Large intestine (tissue), 12 donors: Measurements from ENCODE around the gene GIMAP6. TPM values are rescaled to one million over a fixed set of nuclear protein-coding genes. Genes with fewer than 3 reads are reported as not detected.
"Not testable (repeated sequence)": the region's sequence is repeated elsewhere in the genome, so short reads cannot be mapped to it uniquely, and the experiment has no call there.

Source experiments
- DNase-seq, 2 donors: peaks; one replicate each; pipeline versions ENCODE4 v3.0.0 to v3.0.0-alpha.2; 2013
- H3K27ac ChIP-seq: one replicate; pipeline ENCODE4 v1.5.1; 2013; ENCODE audit warnings: low read length
- H3K27me3 ChIP-seq: 2 replicates; pipeline ENCODE4 v1.6.1; 2013; ENCODE audit warnings: low read length; ENCODE audit not compliant: control insufficient read depth, insufficient read depth
- H3K36me3 ChIP-seq: 2 replicates; pipeline ENCODE4 v1.6.1; 2013; ENCODE audit warnings: low read length; ENCODE audit not compliant: control insufficient read depth, insufficient read depth
- H3K4me1 ChIP-seq: one replicate; pipeline ENCODE4 v1.6.1; 2013; ENCODE audit warnings: low read length; ENCODE audit not compliant: control insufficient read depth, insufficient read depth
- H3K4me3 ChIP-seq: one replicate; pipeline ENCODE4 v1.5.1; 2013; ENCODE audit warnings: low read length
- H3K9me3 ChIP-seq: one replicate; pipeline ENCODE4 v1.6.1; 2013; ENCODE audit warnings: mild to moderate bottlenecking, low read depth, low read length, moderate library complexity; ENCODE audit not compliant: control insufficient read depth
- WGBS: methylation state at CpG from one replicate; pipeline ENCODE4 v1.1.5; 2013; ENCODE audit warnings: low lambda C conversion rate; ENCODE audit not compliant: insufficient coverage; 5-methylcytosine and 5-hydroxymethylcytosine counted together
- long read RNA-seq, 11 donors: transcript quantifications; one replicate each; lab custom pipeline, GENCODE V29; 2026
- polyA plus RNA-seq: library from polyadenylated mRNA; unstranded; fragments of 120-200 nt; gene quantifications from one replicate; pipeline ENCODE4 v1.2.1, GENCODE V29; 2013

The GIMAP6 gene
- polyA plus RNA-seq, result 10.7 TPM
- long read RNA-seq, donor 1, partial matches to known transcripts, result 0 of 4 reads
- long read RNA-seq, donor 1, other reads (novel, unspliced or antisense), result 0 of 4 reads
- long read RNA-seq, donor 2, transcript GIMAP6-201 (3 exons, 3,440 nt), result major isoform, 7 of 8 reads
- long read RNA-seq, donor 2, partial matches to known transcripts, result 0 of 8 reads
- long read RNA-seq, donor 2, other reads (novel, unspliced or antisense), result 0 of 8 reads
- long read RNA-seq, donor 3, transcript GIMAP6-201 (3 exons, 3,440 nt), result major isoform, 8 of 11 reads
- long read RNA-seq, donor 3, partial matches to known transcripts, result 0 of 11 reads
- long read RNA-seq, donor 3, other reads (novel, unspliced or antisense), result 0 of 11 reads
- long read RNA-seq, donor 4, result 0 reads
- long read RNA-seq, donor 5, partial matches to known transcripts, result 0 of 4 reads
- long read RNA-seq, donor 5, other reads (novel, unspliced or antisense), result 0 of 4 reads
- long read RNA-seq, donor 6, transcript GIMAP6-201 (3 exons, 3,440 nt), result major isoform, 6 of 8 reads
- long read RNA-seq, donor 6, partial matches to known transcripts, result 0 of 8 reads
- long read RNA-seq, donor 6, other reads (novel, unspliced or antisense), result 0 of 8 reads
- long read RNA-seq, donor 7, partial matches to known transcripts, result 5 of 6 reads
- long read RNA-seq, donor 7, other reads (novel, unspliced or antisense), result 0 of 6 reads
- long read RNA-seq, donor 8, transcript GIMAP6-201 (3 exons, 3,440 nt), result major isoform, 5 of 5 reads
- long read RNA-seq, donor 8, partial matches to known transcripts, result 0 of 5 reads
- long read RNA-seq, donor 8, other reads (novel, unspliced or antisense), result 0 of 5 reads
- long read RNA-seq, donor 9, partial matches to known transcripts, result 0 of 4 reads
- long read RNA-seq, donor 9, other reads (novel, unspliced or antisense), result 0 of 4 reads
- long read RNA-seq, donor 10, partial matches to known transcripts, result 0 of 6 reads
- long read RNA-seq, donor 10, other reads (novel, unspliced or antisense), result 0 of 6 reads
- long read RNA-seq, donor 11, partial matches to known transcripts, result 0 of 5 reads
- long read RNA-seq, donor 11, other reads (novel, unspliced or antisense), result 0 of 5 reads

DNA sequence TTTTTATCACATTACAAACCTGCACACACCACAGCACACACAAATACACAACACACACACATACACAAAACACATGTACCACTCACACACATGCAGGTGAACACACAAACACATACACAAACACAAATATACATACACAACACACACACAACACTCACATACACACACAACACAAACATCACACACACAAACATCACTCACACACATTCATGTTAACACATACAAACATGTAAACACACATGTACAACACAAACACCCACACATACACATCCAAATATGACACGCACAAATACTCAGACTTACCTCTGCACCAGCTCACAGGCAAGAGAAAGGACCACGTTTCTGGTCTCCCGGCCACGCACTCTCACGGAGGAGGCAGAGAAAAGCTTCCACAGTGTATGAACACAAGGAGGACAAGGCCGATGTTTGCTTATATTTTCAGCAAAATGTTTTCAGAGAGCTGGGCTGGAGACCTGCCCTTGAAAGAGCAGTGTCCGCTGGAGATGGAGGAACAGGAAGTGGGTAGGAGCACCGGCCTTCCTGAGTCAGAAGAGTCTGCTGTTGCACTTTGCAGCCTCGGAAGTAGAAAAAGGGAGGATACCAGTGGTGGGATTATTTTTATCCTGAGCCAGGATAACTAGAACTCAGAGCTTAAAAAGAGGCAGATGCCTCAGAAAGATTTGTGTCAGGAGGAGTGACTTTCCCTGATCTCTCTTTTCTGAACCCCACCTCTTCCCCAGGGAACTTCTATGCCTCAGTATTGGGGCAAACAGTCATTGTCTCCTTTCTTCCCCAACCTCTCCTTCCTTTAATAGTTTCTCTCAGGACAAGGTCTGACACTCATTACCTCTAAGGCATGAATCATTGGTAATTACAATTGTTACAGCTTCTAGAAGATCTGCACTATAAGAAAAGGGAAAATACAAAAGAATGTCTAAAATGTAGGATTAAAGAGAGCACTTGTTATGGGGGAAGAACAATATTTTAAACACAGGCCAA is at the start of gene GIMAP6:
TSS of gene GIMAP6 (minus strand) at position 520 of the 999 bp plus-strand sequence. CDS start 2,243 bp downstream, outside the sequence.
- Histone ChIP-seq H3K9me3 (no peaks in the 10 kb centered on the region), H3K4me1 (no peaks in the 10 kb centered on the region), H3K27me3 (no peaks in the 10 kb centered on the region), H3K4me3 (peak within 1 kb of the TSS; percentile 27), H3K27ac (no peak within 1 kb of the TSS), H3K36me3 (no peaks in the 10 kb centered on the region)
- peak in 1 of 2 donors; percentile 9 for DNase-seq
- WGBS, result no CpG with 5 or more reads among the region's 9 CpGs

DNA sequence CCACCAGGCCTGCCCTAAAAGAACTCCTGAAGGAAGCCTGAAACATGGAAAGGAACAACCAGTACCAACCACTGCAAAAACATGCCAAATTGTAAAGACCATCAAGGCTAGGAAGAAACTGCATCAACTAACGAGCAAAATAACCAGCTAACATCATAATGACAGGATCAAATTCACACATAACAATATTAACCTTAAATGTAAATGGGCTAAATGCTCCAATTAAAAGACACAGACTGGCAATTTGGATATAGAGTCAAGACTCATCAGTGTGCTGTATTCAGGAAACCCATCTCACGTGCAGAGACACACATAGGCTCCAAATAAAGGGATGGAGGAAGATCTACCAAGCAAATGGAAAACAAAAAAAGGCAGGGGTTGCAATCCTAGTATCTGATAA is 48.2 kb upstream of the GIMAP6 start:
- not testable (repeated sequence) for H3K4me1 ChIP-seq, H3K4me3 ChIP-seq, H3K9me3 ChIP-seq, DNase-seq, H3K36me3 ChIP-seq, H3K27me3 ChIP-seq, H3K27ac ChIP-seq
- WGBS, result no CpG with 5 or more reads among the region's 2 CpGs

DNA sequence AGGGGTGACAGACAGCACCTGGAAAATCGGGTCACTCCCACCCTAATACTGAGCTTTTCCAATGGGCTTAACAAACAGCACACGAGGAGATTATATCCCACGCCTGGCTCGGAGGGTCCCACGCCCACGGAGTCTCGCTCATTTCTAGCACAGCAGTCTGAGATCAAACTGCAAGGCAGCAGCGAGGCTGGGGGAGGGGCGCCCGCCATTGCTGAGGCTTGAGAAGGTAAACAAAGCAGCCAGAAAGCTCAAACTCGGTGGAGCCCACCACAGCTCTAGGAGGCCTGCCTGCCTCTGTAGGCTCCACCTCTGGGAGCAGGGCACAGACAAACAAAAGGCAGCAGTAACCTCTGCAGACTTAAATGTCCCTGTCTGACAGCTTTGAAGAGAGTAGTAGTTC is 46.4 kb upstream of the GIMAP6 start:
- not testable (repeated sequence) for H3K4me1 ChIP-seq, H3K27me3 ChIP-seq, H3K27ac ChIP-seq, H3K36me3 ChIP-seq, H3K4me3 ChIP-seq, H3K9me3 ChIP-seq, DNase-seq
- WGBS, result no CpG with 5 or more reads among the region's 11 CpGs

DNA sequence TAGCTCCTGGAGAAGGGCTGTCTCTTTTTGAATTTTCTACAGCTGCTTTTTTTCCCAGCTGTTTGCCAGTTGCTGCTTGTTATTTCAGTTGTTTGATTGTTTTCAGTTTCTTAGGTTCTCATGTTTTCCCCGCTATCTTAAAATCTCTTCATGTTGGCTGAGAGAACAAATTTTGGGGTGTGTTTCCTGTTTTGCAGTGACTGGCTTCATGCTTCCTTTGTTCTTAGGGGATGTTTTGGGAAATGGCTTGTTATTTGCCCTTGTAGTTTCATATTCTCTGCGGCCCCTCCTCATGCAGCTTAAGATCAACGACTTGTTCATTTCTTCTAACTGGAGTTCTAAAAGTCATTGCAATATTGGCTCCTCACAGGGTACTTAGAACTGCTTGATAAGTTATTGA is 44.7 kb upstream of the GIMAP6 start:
- not testable (repeated sequence) for H3K27me3 ChIP-seq, H3K4me3 ChIP-seq, DNase-seq, H3K36me3 ChIP-seq, H3K4me1 ChIP-seq, H3K27ac ChIP-seq, H3K9me3 ChIP-seq
- WGBS, result 100% methylated on average over 1 of the region's 3 CpGs

DNA sequence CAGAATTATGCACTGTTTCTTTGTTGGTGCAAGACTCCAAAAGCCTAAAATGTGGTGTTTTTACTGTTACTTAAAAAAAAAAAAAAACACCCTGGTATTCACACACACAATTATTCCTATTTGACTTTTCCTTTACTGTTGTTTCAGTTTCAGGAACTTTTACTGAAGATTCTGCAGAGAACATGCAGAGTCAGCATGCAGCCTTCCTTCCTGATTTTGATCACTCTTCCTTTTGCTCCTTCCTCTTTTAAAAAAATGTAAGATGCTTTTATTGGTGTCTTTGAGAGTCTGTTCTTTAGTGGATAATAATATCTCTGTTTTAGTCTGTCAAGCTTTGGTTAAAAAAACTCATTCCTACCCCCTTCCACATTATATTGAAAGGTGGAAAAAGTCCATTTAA is 44.1 kb upstream of the GIMAP6 start:
- H3K36me3 ChIP-seq, H3K27me3 ChIP-seq, H3K27ac ChIP-seq, DNase-seq, H3K9me3 ChIP-seq, H3K4me3 ChIP-seq, H3K4me1 ChIP-seq: not testable (repeated sequence)

DNA sequence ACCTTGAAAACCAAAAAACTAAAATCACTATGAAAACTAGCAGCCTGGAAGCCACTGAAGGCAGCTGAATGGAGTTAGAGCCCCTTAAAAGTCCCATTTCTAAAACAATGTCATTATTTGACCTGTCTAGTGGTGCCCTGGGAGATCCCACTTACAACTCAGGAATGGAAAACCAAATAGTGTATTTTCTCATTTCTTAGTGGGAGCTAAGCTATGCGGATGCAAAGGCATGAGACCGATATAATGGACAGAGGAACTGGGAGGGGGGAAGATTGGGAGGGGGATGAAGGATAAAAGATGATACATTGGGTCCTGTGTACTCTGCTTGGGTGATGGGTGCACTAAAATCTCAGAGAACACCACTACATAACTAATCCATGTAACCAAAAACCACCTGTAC is 43.5 kb upstream of the GIMAP6 start:
- H3K27me3 ChIP-seq, result no peaks in the 10 kb centered on the region
- DNase-seq, result no peak

DNA sequence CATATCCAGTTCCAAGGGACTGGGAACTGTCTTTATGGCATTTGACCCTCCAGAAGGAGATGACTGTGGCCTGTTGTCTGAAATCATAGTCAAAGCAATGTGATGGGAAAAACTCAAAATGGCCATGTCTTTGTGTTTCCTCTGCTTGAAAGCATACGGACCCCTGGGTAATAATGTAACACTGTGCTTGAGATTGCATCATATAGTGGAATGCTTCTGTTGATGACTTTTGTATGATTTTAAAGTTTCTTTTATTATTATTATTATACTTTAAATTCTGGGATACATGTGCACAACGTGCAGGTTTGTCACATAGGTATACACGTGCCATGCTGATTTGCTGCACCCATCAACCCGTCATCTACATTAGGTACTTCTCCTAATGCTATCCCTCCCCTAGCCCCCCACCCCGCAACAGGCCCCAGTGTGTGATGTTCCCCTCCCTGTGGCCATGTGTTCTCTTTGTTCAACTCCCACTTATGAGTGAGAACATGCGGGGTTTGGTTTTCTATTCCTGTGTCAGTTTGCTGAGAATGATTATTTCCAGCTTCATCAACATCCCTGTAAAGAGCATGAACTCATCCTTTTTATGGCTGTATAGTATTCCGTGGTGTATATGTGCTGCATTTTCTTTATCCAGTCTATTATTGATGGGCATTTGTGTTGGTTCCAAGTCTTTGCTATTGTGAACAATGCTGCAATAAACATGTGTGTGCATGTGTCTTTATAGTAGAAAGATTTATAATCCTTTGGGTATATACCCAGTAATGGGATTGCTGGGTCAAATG is 39.8 kb upstream of the GIMAP6 start:
- 75% methylated on average over 1 of the region's 7 CpGs for WGBS
- H3K27me3 ChIP-seq, H3K27ac ChIP-seq, H3K9me3 ChIP-seq, DNase-seq, H3K36me3 ChIP-seq, H3K4me1 ChIP-seq, H3K4me3 ChIP-seq: not testable (repeated sequence)

More for the DNA sequence above, 43.5 kb upstream of the GIMAP6 start:
- no peak overlapping the region for H3K27ac ChIP-seq
- 80% methylated on average over 1 of the region's 2 CpGs for WGBS
- no peak overlapping the region for H3K4me3 ChIP-seq
- H3K9me3 ChIP-seq, result no peaks in the 10 kb centered on the region
- H3K4me1 ChIP-seq, result no peaks in the 10 kb centered on the region
- H3K36me3 ChIP-seq, result no peaks in the 10 kb centered on the region

DNA sequence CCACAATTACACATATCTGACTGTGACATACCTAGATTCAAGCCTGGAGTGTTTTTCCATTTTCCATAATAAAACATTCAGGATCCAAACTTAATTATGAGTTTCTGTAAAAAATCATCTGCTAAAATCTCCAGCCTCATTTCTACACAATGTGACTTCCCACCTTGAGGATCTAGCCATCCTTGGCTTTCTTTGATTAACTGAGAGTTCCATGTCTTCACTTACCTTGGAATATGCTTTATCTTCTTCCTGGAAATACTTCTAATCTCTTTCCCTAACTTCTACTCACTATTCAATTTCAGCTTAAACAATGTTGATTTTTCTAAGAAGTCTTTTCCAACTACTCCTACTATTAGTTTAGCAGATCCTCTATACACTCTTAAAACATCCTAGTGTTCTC is 36.8 kb upstream of the GIMAP6 start:
- H3K36me3 ChIP-seq, result no peaks in the 10 kb centered on the region
- H3K27me3 ChIP-seq, result no peaks in the 10 kb centered on the region
- no peaks in the 10 kb centered on the region for H3K4me1 ChIP-seq
- no peak overlapping the region for H3K4me3 ChIP-seq
- no peaks in the 10 kb centered on the region for H3K9me3 ChIP-seq
- H3K27ac ChIP-seq, result no peak overlapping the region
- DNase-seq, result no peak

DNA sequence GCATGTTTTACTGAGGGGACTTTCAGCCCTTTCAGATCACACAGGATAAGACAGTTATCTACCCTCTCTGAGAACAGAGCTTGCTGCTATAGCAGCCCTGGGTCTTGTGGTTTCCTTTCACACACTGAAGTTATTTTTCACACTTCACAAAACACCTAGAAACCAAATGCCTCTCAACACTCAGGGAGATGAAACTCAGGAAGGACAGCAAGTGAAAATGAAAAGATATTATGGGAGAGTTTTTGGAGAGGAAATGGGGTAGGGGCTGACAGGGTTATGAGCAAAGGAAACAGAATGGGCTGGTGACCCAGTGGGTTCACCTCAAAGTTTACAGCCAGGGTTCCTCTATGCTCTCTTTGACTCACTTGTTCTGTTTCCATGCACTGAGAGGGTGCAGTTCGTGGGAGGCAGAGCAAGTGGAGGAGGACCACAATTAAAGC is 36.3 kb upstream of the GIMAP6 start:
- Histone ChIP-seq H3K4me3 (no peak overlapping the region), H3K4me1 (no peaks in the 10 kb centered on the region), H3K9me3 (no peaks in the 10 kb centered on the region), H3K27me3 (no peaks in the 10 kb centered on the region), H3K36me3 (no peaks in the 10 kb centered on the region), H3K27ac (no peak overlapping the region)
- no peak for DNase-seq
- WGBS, result no CpG with 5 or more reads among the region's 1 CpG
